ENCODE data around the gene SMIM12.

Gene SMIM12

DNA sequence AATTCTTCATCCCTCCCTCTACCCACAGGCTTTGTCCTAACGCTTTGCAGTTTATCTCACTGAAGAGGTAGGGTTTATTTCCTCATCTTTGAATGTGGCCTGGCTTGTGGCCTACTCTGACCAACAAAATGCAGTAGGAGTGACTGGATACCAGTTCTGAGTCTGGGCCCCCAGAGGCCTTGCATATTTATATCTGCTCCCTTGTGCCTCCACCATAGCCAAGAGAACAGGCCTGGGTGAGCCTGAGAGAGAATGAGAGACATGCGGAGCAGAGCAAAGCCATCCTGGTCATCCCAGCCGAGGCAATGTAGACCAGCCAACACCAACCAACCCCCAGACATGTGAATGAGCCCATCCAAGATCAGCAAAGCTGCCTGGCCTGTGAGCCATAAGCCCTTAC, 30.3 kb downstream of the SMIM12 start:
- Histone ChIP-seq H3K79me2 (ENCODE audit: low read length) (no peaks in the 10 kb centered on the region), H3K4me3 (ENCODE audit: low read length) (no peak overlapping the region), H4K20me1 (ENCODE audit: insufficient read depth, low read length) (no peaks in the 10 kb centered on the region), H3K27ac (ENCODE audit: low read length) (no peak overlapping the region), H3K4me2 (ENCODE audit: low read length) (no peak overlapping the region), H3K27me3 (ENCODE audit: low read depth, low read length) (no peaks in the 10 kb centered on the region), H2AFZ (ENCODE audit: low read depth, low read length) (no peak overlapping the region), H3K4me1 (ENCODE audit: low read length) (peaks cover 10% of the 10 kb centered on the region), H3K36me3 (replicated peaks; ENCODE audit: low read depth, low read length) (no peaks in the 10 kb centered on the region), H3K9ac (ENCODE audit: low read length) (no peak overlapping the region), H3K9me3 (ENCODE audit: insufficient read depth, low read length) (no peaks in the 10 kb centered on the region)
- TF ChIP-seq EZH2phosphoT487 (IDR thresholded peaks at IDR 0.05; ENCODE audit: low read depth) = no peak
- no peak for TF ChIP-seq CTCF (IDR thresholded peaks at IDR 0.05; ENCODE audit: low read depth, low read length)

GRCh38 chr1:34828611-34829010, 30.9 kb downstream of the SMIM12 start:
- no peaks in the 10 kb centered on the region for H3K27me3 ChIP-seq (ENCODE audit: low read depth, low read length)
- no peak overlapping the region for H2AFZ ChIP-seq (ENCODE audit: low read depth, low read length)
- no peak overlapping the region for H3K4me2 ChIP-seq (ENCODE audit: low read length)

DNA sequence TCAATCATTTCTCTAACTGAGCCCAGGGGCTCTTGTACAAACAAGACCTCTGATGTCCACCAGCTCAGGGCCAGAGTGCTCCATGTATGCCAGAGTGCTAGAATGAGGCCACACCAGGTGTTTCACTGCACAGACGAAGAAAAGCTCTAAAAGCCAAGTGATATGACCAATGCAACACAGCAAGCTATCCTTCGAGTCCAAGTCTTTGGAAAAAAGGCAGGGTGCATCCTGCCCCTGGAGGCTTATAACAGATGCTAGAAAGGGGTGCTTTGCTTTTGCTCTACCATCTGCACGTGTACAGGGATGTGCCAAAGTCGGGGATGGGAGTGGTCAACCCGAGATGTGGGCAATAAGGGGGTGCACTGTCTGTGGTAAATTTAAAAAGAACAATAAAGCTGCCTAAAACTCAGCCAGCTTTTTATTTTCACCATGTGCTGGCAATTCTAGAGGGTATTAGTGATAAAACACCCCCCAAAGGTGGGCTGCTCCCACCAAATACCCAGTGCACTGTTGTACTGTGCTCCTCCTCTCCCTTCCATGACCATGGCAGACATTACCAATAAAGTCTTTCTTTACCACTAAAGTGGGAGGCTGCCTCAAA, 32.1 kb downstream of the SMIM12 start:
- H3K36me3 ChIP-seq (replicated peaks; ENCODE audit: low read depth, low read length) = no peaks in the 10 kb centered on the region
- no peaks in the 10 kb centered on the region for H3K9me3 ChIP-seq (ENCODE audit: insufficient read depth, low read length)
- TF ChIP-seq CTCF (IDR thresholded peaks at IDR 0.05; ENCODE audit: low read depth, low read length) = no peak
- TF ChIP-seq EZH2phosphoT487 (IDR thresholded peaks at IDR 0.05; ENCODE audit: low read depth) = no peak
- no peaks in the 10 kb centered on the region for H4K20me1 ChIP-seq (ENCODE audit: insufficient read depth, low read length)
- no peak overlapping the region for H2AFZ ChIP-seq (ENCODE audit: low read depth, low read length)
- H3K4me1 ChIP-seq (ENCODE audit: low read length) = peaks cover 10% of the 10 kb centered on the region
- no peak overlapping the region for H3K27ac ChIP-seq (ENCODE audit: low read length)
- no peaks in the 10 kb centered on the region for H3K27me3 ChIP-seq (ENCODE audit: low read depth, low read length)
- H3K4me2 ChIP-seq (ENCODE audit: low read length) = no peak overlapping the region
- no peak overlapping the region for H3K4me3 ChIP-seq (ENCODE audit: low read length)
- no peak overlapping the region for H3K9ac ChIP-seq (ENCODE audit: low read length)
- H3K79me2 ChIP-seq (ENCODE audit: low read length) = no peaks in the 10 kb centered on the region

More at GRCh38 chr1:34828611-34829010, 30.9 kb downstream of the SMIM12 start:
- Histone ChIP-seq H3K9ac (ENCODE audit: low read length) (no peak overlapping the region), H3K9me3 (ENCODE audit: insufficient read depth, low read length) (no peaks in the 10 kb centered on the region), H3K27ac (ENCODE audit: low read length) (no peak overlapping the region), H3K4me1 (ENCODE audit: low read length) (peaks cover 10% of the 10 kb centered on the region), H4K20me1 (ENCODE audit: insufficient read depth, low read length) (no peaks in the 10 kb centered on the region), H3K4me3 (ENCODE audit: low read length) (no peak overlapping the region), H3K79me2 (ENCODE audit: low read length) (no peaks in the 10 kb centered on the region), H3K36me3 (replicated peaks; ENCODE audit: low read depth, low read length) (no peaks in the 10 kb centered on the region)
- TF ChIP-seq CTCF (IDR thresholded peaks at IDR 0.05; ENCODE audit: low read depth, low read length) = no peak
- TF ChIP-seq EZH2phosphoT487 (IDR thresholded peaks at IDR 0.05; ENCODE audit: low read depth) = no peak

- no peaks in the 10 kb centered on the region for H3K9me3 ChIP-seq (ENCODE audit: insufficient read depth, low read length)
- H3K27ac ChIP-seq (ENCODE audit: low read length) = no peak overlapping the region
- H2AFZ ChIP-seq (ENCODE audit: low read depth, low read length) = no peak overlapping the region
- H3K79me2 ChIP-seq (ENCODE audit: low read length) = no peaks in the 10 kb centered on the region
- no peak overlapping the region for H3K4me3 ChIP-seq (ENCODE audit: low read length)
- TF ChIP-seq EZH2phosphoT487 (IDR thresholded peaks at IDR 0.05; ENCODE audit: low read depth) = no peak
- no peak for TF ChIP-seq CTCF (IDR thresholded peaks at IDR 0.05; ENCODE audit: low read depth, low read length)
- no peak overlapping the region for H3K9ac ChIP-seq (ENCODE audit: low read length)
- H3K4me2 ChIP-seq (ENCODE audit: low read length) = no peak overlapping the region
- no peaks in the 10 kb centered on the region for H3K27me3 ChIP-seq (ENCODE audit: low read depth, low read length)
- no peaks in the 10 kb centered on the region for H3K4me1 ChIP-seq (ENCODE audit: low read length)
- no peaks in the 10 kb centered on the region for H4K20me1 ChIP-seq (ENCODE audit: insufficient read depth, low read length)
- H3K36me3 ChIP-seq (replicated peaks; ENCODE audit: low read depth, low read length) = no peaks in the 10 kb centered on the region
Measured at GRCh38 chr1:34825455-34826091, 34.0 kb downstream of the SMIM12 start.

Measured in OCI-LY3 (cell line).